IPS-18c (cell line): Measurements from ENCODE around the gene EYS.
"Not testable (repeated sequence)": the region's sequence is repeated elsewhere in the genome, so short reads cannot be mapped to it uniquely, and the experiment has no call there.

Experiments
- H3K4me3 ChIP-seq: 2 replicates; pipeline ENCODE4 v1.7.0; 2013; ENCODE audit warnings: low read depth, mild to moderate bottlenecking, low read length, moderate library complexity; ENCODE audit not compliant: insufficient read depth
- H3K9me3 ChIP-seq: one replicate; pipeline ENCODE4 v1.6.1; 2013; ENCODE audit warnings: mild to moderate bottlenecking, low read length, moderate library complexity; ENCODE audit not compliant: control insufficient read depth, insufficient read depth

The EYS gene

GRCh38 chr6:63839485-63839884 is 1867.5 kb downstream of the EYS start:
- Histone ChIP-seq H3K9me3 (no peaks in the 10 kb centered on the region), H3K4me3 (no peak overlapping the region)

DNA sequence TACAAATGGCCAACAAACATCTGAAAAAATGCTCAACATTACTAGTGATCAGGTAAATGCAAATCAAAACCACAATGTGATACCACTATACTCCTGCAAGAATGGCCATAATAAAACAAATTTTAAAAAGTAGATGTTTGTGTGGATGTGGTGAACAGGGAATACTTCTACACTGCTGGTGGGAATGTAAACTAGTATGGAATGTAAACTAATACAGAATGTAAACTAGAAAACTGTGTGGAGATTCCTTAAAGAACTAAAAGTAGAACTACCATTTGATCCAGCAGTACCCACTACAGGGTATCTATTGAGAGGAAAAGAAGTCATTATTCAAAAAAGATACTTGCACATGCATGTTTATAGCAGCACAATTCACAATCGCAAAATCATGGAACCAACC is 1878.3 kb downstream of the EYS start:
- H3K9me3 ChIP-seq, H3K4me3 ChIP-seq: not testable (repeated sequence)

GRCh38 chr6:63824722-63825121 is 1882.3 kb downstream of the EYS start:
- Histone ChIP-seq H3K4me3 (no peak overlapping the region), H3K9me3 (no peaks in the 10 kb centered on the region)

- H3K9me3 ChIP-seq = no peaks in the 10 kb centered on the region
- no peak overlapping the region for H3K4me3 ChIP-seq
These were observed 1885.6 kb downstream of the EYS start for GRCh38 chr6:63821442-63821841.

- Histone ChIP-seq H3K4me3 (no peak overlapping the region), H3K9me3 (no peaks in the 10 kb centered on the region)
These were observed 1887.2 kb downstream of the EYS start for GRCh38 chr6:63819831-63820230.

GRCh38 chr6:63817492-63818050 is 1889.5 kb downstream of the EYS start:
- Histone ChIP-seq H3K9me3 (no peaks in the 10 kb centered on the region), H3K4me3 (no peak overlapping the region)

DNA sequence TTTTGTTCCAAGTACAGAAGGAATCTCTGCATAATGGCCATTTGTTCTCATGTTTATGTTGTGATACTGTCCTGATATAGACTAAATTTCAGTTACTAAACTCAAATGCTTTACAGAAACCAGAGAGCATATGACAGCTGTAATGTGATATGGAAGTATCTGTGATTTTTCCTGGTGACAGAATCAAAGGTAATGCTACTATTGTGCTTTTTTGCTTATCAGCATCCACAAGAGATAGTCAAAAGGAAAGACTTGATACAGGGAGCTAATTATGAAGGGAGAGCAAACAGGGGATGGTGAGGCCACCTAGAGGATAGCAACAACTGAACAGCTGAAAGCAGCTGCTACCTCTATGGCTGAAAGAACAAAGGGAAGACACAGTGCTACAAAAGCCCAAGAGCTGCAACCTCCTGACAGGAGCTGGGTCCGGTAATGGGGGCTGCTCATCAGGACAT is 1890.0 kb downstream of the EYS start:
- H3K4me3 ChIP-seq = no peak overlapping the region

GRCh38 chr6:63816401-63816981 is 1890.5 kb downstream of the EYS start:
- Histone ChIP-seq H3K4me3 (no peak overlapping the region), H3K9me3 (no peaks in the 10 kb centered on the region)

More for the DNA sequence above, 1890.0 kb downstream of the EYS start:
- no peaks in the 10 kb centered on the region for H3K9me3 ChIP-seq

DNA sequence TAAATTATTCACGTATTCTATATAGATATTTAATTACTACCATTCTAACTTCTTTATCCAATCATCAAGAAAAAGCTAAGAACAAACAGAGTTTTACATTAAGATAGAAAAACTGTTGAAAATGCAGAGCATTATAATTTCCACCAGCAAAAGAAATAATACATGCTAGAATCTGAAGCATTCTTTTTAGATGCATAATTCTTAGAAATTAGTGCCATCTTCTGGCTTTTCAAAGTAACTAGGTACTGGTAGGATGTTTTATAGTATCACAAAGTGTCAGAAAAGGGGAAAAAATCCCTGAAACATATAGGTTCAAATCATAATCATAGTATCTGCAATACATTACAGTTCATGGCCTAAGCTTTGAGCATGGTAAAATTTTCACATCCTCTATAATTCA is 1892.6 kb downstream of the EYS start:
- Histone ChIP-seq H3K4me3 (no peak overlapping the region), H3K9me3 (no peaks in the 10 kb centered on the region)

DNA sequence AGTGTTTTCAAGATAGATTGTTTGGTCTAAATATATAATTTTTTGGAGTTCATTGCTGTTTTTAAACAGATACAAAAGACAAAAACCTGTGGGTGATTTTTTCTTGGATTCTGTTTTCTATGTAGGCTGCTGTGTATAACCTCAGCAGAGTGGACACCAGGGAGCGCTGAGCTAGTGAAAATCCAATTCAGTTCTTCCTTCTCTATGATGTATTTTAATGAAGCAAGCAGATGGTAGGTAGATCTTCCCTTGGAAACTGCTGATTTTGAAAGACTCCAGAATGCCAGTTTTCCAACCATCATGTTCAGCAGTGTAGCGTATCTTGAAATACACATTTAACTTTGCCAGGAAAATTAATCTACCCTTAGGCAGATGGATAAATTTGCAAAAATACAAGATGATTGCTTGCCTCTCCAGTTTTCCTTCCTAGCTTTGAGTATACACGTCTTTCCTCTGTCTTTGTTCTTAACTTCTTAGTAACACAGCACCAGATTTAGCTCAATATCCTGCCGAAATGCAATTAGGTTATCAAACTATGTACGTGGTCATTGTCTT is 1893.4 kb downstream of the EYS start:
- Histone ChIP-seq H3K4me3 (no peak overlapping the region), H3K9me3 (no peaks in the 10 kb centered on the region)

- Histone ChIP-seq H3K9me3 (no peaks in the 10 kb centered on the region), H3K4me3 (no peak overlapping the region)
These were observed 1898.5 kb downstream of the EYS start for GRCh38 chr6:63808576-63808975.

GRCh38 chr6:63807056-63807455 is 1900.0 kb downstream of the EYS start:
- no peak overlapping the region for H3K4me3 ChIP-seq
- no peaks in the 10 kb centered on the region for H3K9me3 ChIP-seq

GRCh38 chr6:63806573-63806913 is 1900.5 kb downstream of the EYS start:
- Histone ChIP-seq H3K4me3 (no peak overlapping the region), H3K9me3 (no peaks in the 10 kb centered on the region)

GRCh38 chr6:63805808-63806572 is 1901.0 kb downstream of the EYS start:
- H3K9me3 ChIP-seq = no peaks in the 10 kb centered on the region
- no peak overlapping the region for H3K4me3 ChIP-seq

GRCh38 chr6:63805345-63805744 is 1901.7 kb downstream of the EYS start:
- H3K9me3 ChIP-seq = no peaks in the 10 kb centered on the region
- H3K4me3 ChIP-seq = no peak overlapping the region

DNA sequence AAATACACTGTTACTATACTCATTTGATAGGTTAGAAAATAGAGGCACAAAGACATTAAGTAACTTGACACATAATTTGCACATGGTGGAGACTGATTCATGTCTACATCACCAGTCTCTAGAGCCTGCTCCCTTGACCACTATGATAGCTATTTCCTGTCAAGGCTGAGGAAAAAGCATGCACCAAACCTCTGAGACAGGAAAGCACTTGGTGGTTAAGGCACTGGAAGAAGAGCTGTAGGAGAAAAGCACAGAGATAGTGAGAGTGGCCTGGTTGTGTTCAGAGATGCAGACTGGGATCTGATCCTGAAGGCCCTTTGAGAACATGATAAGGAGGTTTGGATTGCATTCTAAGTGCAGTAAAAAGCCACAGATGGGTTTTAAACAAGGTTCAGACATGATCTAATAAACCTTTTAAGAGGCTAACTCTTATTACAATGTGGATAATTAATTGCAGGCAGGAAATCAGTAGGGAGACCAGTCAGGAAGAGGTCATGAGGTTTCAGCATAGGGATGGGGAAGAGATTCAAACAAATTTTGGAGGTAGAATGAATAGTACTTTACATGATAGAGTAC is 1902.6 kb downstream of the EYS start:
- no peaks in the 10 kb centered on the region for H3K9me3 ChIP-seq
- no peak overlapping the region for H3K4me3 ChIP-seq

GRCh38 chr6:63803371-63803770 is 1903.7 kb downstream of the EYS start:
- H3K9me3 ChIP-seq = no peaks in the 10 kb centered on the region

More at GRCh38 chr6:63803371-63803770, 1903.7 kb downstream of the EYS start:
- H3K4me3 ChIP-seq = no peak overlapping the region
